GM21447 (cell line): ENCODE measurements around the gene MATR3.
"Not testable (repeated sequence)": the region's sequence is repeated elsewhere in the genome, so short reads cannot be mapped to it uniquely, and the experiment has no call there.

Experiments used
- ATAC-seq: cut with Tn5 transposase; IDR thresholded peaks from one replicate; pipeline ENCODE4 v1.9.1; 2021; ENCODE audit not compliant: unreplicated experiment

Gene MATR3

GRCh38 chr5:139297439-139298133 is 4.0 kb downstream of the MATR3 start:
- no peak for ATAC-seq

GRCh38 chr5:139298242-139298641 is 4.7 kb downstream of the MATR3 start:
- no peak for ATAC-seq

- ATAC-seq: no peak
Observed at GRCh38 chr5:139299486-139299885, 5.9 kb downstream of the MATR3 start.

GRCh38 chr5:139301808-139302499 is 8.4 kb downstream of the MATR3 start:
- no peak for ATAC-seq

- ATAC-seq: no peak
Observed at GRCh38 chr5:139304391-139305324, 11.1 kb downstream of the MATR3 start.

- ATAC-seq: no peak
Observed at GRCh38 chr5:139306197-139306596, 12.7 kb downstream of the MATR3 start.

GRCh38 chr5:139306628-139307379 is 13.3 kb downstream of the MATR3 start:
- no peak for ATAC-seq

- ATAC-seq: no peak
Observed at GRCh38 chr5:139308797-139309196, 15.3 kb downstream of the MATR3 start.

GRCh38 chr5:139310715-139311186 is 17.2 kb downstream of the MATR3 start:
- ATAC-seq: not testable (repeated sequence)

- ATAC-seq: no peak
Observed at GRCh38 chr5:139312075-139312474, 18.5 kb downstream of the MATR3 start.

- ATAC-seq: no peak
Observed at GRCh38 chr5:139314276-139314675, 20.7 kb downstream of the MATR3 start.

GRCh38 chr5:139315056-139315615 is 21.6 kb downstream of the MATR3 start:
- ATAC-seq: no peak

- no peak for ATAC-seq
Observed at GRCh38 chr5:139335811-139336210, 42.3 kb downstream of the MATR3 start.

GRCh38 chr5:139340051-139340450 is 46.5 kb downstream of the MATR3 start:
- no peak for ATAC-seq

- ATAC-seq: no peak
Observed at GRCh38 chr5:139341187-139341688, 47.7 kb downstream of the MATR3 start.

- ATAC-seq: peak; percentile 90
Observed at GRCh38 chr5:139341689-139342422, 48.3 kb downstream of the MATR3 start, which contains the start of gene PAIP2. Gene PAIP2, plus strand, starts transcription at chr5:139341854. Its CDS starts 21,931 bp downstream, at chr5:139363785.

GRCh38 chr5:139342423-139342723 is 48.8 kb downstream of the MATR3 start:
- ATAC-seq: no peak

GRCh38 chr5:139343476-139343875 is 49.9 kb downstream of the MATR3 start:
- ATAC-seq: no peak

GRCh38 chr5:139344177-139344576 is 50.6 kb downstream of the MATR3 start:
- no peak for ATAC-seq
